SK-N-SH (cell line): ENCODE data around the gene SNED1. TPM values are rescaled to one million over a fixed set of nuclear protein-coding genes. Genes with fewer than 3 reads are reported as not detected.

Source experiments
- CTCF ChIA-PET: fragments of 300-600, 350-600 bp; formaldehyde crosslinking; extraction: SDS; loops from one replicate; lab custom pipeline; 2021; lab: Yijun Ruan, JAX
- POLR2A ChIA-PET: fragments of 350-600 bp; sonication (Branson Sonifier 250); formaldehyde crosslinking; extraction: SDS; loops from one replicate; lab custom pipeline; 2020; ENCODE audit warnings: antibody characterized with exemption, inconsistent platforms; lab: Yijun Ruan, JAX
- DNase-seq: peaks from one replicate; pipeline ENCODE4 v3.0.0; 2012
- H2AFZ ChIP-seq: fragments of 200-600 bp; sonication (generic); 2 replicates; pipeline ENCODE4 v1.8.1; 2016; ENCODE audit warnings: antibody characterized with exemption, mild to moderate bottlenecking, low read depth
- H3F3A ChIP-seq: fragments of 200-600 bp; sonication (generic); replicated peaks from 2 replicates; pipeline ENCODE3; 2016; ENCODE audit warnings: antibody characterized with exemption, mild to moderate bottlenecking; ENCODE audit not compliant: insufficient read depth
- H3K27ac ChIP-seq, 2 experiments: fragments of 200-500 bp in 1 of 2; fragments of 200-600 bp in 1 of 2; sonication (Bioruptor generic) in 1 of 2; sonication (generic), shearing (Covaris generic) in 1 of 2; 2 replicates each; pipeline versions ENCODE4 v1.5.1 to v1.6.1; 2014 to 2016; ENCODE audit warnings: low read depth in 2 of 2, inconsistent platforms in 1 of 2, low read length in 1 of 2, mild to moderate bottlenecking in 1 of 2, mixed read lengths in 1 of 2
- H3K27me3 ChIP-seq: fragments of 200-600 bp; sonication (generic), shearing (Covaris generic); 2 replicates; pipeline ENCODE4 v1.6.1; 2016; ENCODE audit warnings: mixed run types; ENCODE audit not compliant: insufficient read depth
- H3K36me3 ChIP-seq, 2 experiments: fragments of 200-500 bp in 1 of 2; fragments of 200-600 bp in 1 of 2; sonication (Bioruptor generic) in 1 of 2; sonication (generic) in 1 of 2; replicated peaks in 1 of 2; 2 replicates each; pipeline versions ENCODE3 to v1.5.1; 2014 to 2016; ENCODE audit warnings: low read length in 1 of 2, mild to moderate bottlenecking in 1 of 2; ENCODE audit not compliant: insufficient read depth in 2 of 2, control insufficient read depth in 1 of 2
- H3K4me1 ChIP-seq, 2 experiments: fragments of 200-500 bp in 1 of 2; fragments of 200-600 bp in 1 of 2; sonication (Bioruptor generic) in 1 of 2; sonication (generic), shearing (Covaris generic) in 1 of 2; 2 replicates each; pipeline versions ENCODE4 v1.5.1 to v1.6.1; 2014 to 2016; ENCODE audit warnings: low read depth in 1 of 2, low read length in 1 of 2, mixed run types in 1 of 2; ENCODE audit not compliant: insufficient read depth in 2 of 2, control insufficient read depth in 1 of 2
- H3K4me2 ChIP-seq: fragments of 200-600 bp; sonication (generic), shearing (Covaris generic); 2 replicates; pipeline ENCODE4 v1.6.1; 2017; ENCODE audit warnings: mixed run types
- H3K4me3 ChIP-seq, 2 experiments: fragments of 200-500 bp in 1 of 2; fragments of 200-600 bp in 1 of 2; sonication (Bioruptor generic) in 1 of 2; sonication (generic), shearing (Covaris generic) in 1 of 2; 2 replicates each; pipeline versions ENCODE4 v1.5.1 to v1.8.1; 2014 to 2016; ENCODE audit warnings: low read depth in 2 of 2, inconsistent platforms in 1 of 2, low read length in 1 of 2, mild to moderate bottlenecking in 1 of 2, mixed read lengths in 1 of 2, moderate library complexity in 1 of 2
- H3K79me2 ChIP-seq: fragments of 200-600 bp; sonication (generic); 2 replicates; pipeline ENCODE4 v1.8.1; 2017; ENCODE audit warnings: mild to moderate bottlenecking; ENCODE audit not compliant: insufficient read depth
- H3K9ac ChIP-seq: fragments of 200-600 bp; sonication (generic); 2 replicates; pipeline ENCODE4 v1.6.1; 2017; ENCODE audit warnings: mixed run types
- H3K9me2 ChIP-seq: fragments of 200-600 bp; sonication (generic); 2 replicates; pipeline ENCODE4 v1.6.1; 2017; ENCODE audit warnings: mixed run types
- H3K9me3 ChIP-seq: fragments of 200-600 bp; sonication (generic); 2 replicates; pipeline ENCODE4 v1.6.1; 2017; ENCODE audit warnings: mixed run types, mild to moderate bottlenecking, moderate library complexity
- H4K20me1 ChIP-seq: fragments of 200-600 bp; sonication (generic); 2 replicates; pipeline ENCODE4 v1.6.1; 2017; ENCODE audit warnings: mild to moderate bottlenecking, mixed run types; ENCODE audit not compliant: insufficient read depth
- CHD2 ChIP-seq: fragments of 150-350 bp; IDR thresholded peaks from 2 replicates; pipeline ENCODE4 v1.6.1; 2018; ENCODE audit warnings: low read length; ENCODE audit not compliant: partially characterized antibody
- CTCF ChIP-seq: fragments of 200-600 bp; sonication (generic); IDR thresholded peaks from 2 replicates; pipeline ENCODE4 v1.6.1; 2017; ENCODE audit warnings: antibody characterized with exemption, mild to moderate bottlenecking, moderate library complexity
- EZH2phosphoT487 ChIP-seq: fragments of 200-600 bp; sonication (generic); IDR thresholded peaks from 2 replicates; pipeline ENCODE4 v1.6.1; 2017; ENCODE audit warnings: low read depth, mixed run types, mild to moderate bottlenecking, antibody characterized with exemption, moderate library complexity, borderline replicate concordance
- FOXJ3 ChIP-seq: sonication (generic); formaldehyde crosslinking; IDR thresholded peaks from 2 replicates; pipeline ENCODE4 v1.5.1; 2020; ENCODE audit warnings: mild to moderate bottlenecking, missing genetic modification reagents
- FOXM1 ChIP-seq: IDR thresholded peaks from 2 replicates; pipeline ENCODE4 v1.4.0; 2012; ENCODE audit warnings: low read depth, mild to moderate bottlenecking
- GABPA ChIP-seq: IDR thresholded peaks from 2 replicates; pipeline ENCODE4 v1.4.0; 2012; ENCODE audit warnings: low read depth, mild to moderate bottlenecking
- GATA2 ChIP-seq: sonication (generic); formaldehyde crosslinking; IDR thresholded peaks from 2 replicates; pipeline ENCODE4 v1.5.0; 2020; ENCODE audit warnings: mild to moderate bottlenecking, missing genetic modification reagents
- IRF3 ChIP-seq: fragments of 150-350 bp; IDR thresholded peaks from 2 replicates; pipeline ENCODE4 v1.6.1; 2016; ENCODE audit warnings: mild to moderate bottlenecking, low read depth, low read length
- MEF2A ChIP-seq: IDR thresholded peaks from 2 replicates; pipeline ENCODE4 v1.4.0; 2012; ENCODE audit warnings: low read depth, borderline replicate concordance
- NFIC ChIP-seq: IDR thresholded peaks from 2 replicates; pipeline ENCODE4 v1.4.0; 2012; ENCODE audit warnings: borderline replicate concordance
- POLR2AphosphoS5 ChIP-seq: IDR thresholded peaks from 2 replicates; pipeline ENCODE4 v1.6.1; 2012; ENCODE audit warnings: low read depth, low read length
- RCOR1 ChIP-seq: fragments of 150-350 bp; IDR thresholded peaks from 2 replicates; pipeline ENCODE4 v1.6.1; 2017; ENCODE audit warnings: antibody characterized with exemption, low read length
- RFX5 ChIP-seq: IDR thresholded peaks from 2 replicates; pipeline ENCODE4 v1.6.1; 2012; ENCODE audit warnings: mild to moderate bottlenecking, improper control_type of control experiment, low read length
- RXRA ChIP-seq: IDR thresholded peaks from 2 replicates; pipeline ENCODE4 v1.4.0; 2012; ENCODE audit warnings: low read depth, mild to moderate bottlenecking, borderline replicate concordance
- SIN3A ChIP-seq: IDR thresholded peaks from 2 replicates; pipeline ENCODE4 v1.6.1; 2012; ENCODE audit warnings: low read depth, mild to moderate bottlenecking, low read length, moderate library complexity, borderline replicate concordance
- TAF1 ChIP-seq: IDR thresholded peaks from 2 replicates; pipeline ENCODE4 v1.6.1; 2012; ENCODE audit warnings: low read depth, mild to moderate bottlenecking, low read length, moderate library complexity, borderline replicate concordance
- USF1 ChIP-seq: IDR thresholded peaks from 2 replicates; pipeline ENCODE4 v1.4.0; 2012; ENCODE audit warnings: low read depth, borderline replicate concordance
- YY1 ChIP-seq: IDR thresholded peaks from 2 replicates; pipeline ENCODE4 v1.4.0; 2012; ENCODE audit warnings: low read depth, mild to moderate bottlenecking
- WGBS: methylation state at CpG from one replicate; pipeline ENCODE4 v1.1.6; 2017; ENCODE audit warnings: low lambda C conversion rate; 5-methylcytosine and 5-hydroxymethylcytosine counted together
- polyA plus RNA-seq, 3 experiments: library from polyadenylated mRNA; depleted of rRNA; stranded (reverse); fragments of >200 nt; gene quantifications; 2 replicates each; pipeline ENCODE4 v1.2.3, GENCODE V29; 2012
- TF ChIP-seq, protein P1 (sequence below): fragments of 150-350 bp; IDR thresholded peaks from 2 replicates; pipeline ENCODE4 v1.6.1; 2017; ENCODE audit warnings: antibody characterized with exemption, low read length, low read depth, borderline replicate concordance
- TF ChIP-seq, protein P2 (sequence below): IDR thresholded peaks from 2 replicates; pipeline ENCODE4 v1.4.0; 2012; ENCODE audit warnings: low read depth, borderline replicate concordance

SNED1 gene
- polyA plus RNA-seq, 1 of the 3 experiments (the other 2 are of a cell fraction), result 0.03 TPM

GRCh38 chr2:240966906-240967680, 31.3 kb upstream of the SNED1 start:
- Histone ChIP-seq H3F3A (no peaks in the 10 kb centered on the region), H3K4me1 (peaks cover 0 to 10% of the 10 kb centered on the region in 2 experiments; a peak in 1 of 4 replicates), H3K4me2 (no peak overlapping the region), H4K20me1 (no peaks in the 10 kb centered on the region), H3K9me3 (no peaks in the 10 kb centered on the region), H3K27ac (no peak overlapping the region), H3K36me3 (no peaks in the 10 kb centered on the region), H2AFZ (no peak overlapping the region), H3K4me3 (no peak overlapping the region), H3K9ac (no peak overlapping the region), H3K9me2 (no peaks in the 10 kb centered on the region), H3K27me3 (no peaks in the 10 kb centered on the region), H3K79me2 (no peaks in the 10 kb centered on the region)
- ChIA-PET POLR2A (no interaction called here), CTCF (interaction anchor here (1.0 to 1.4 kb wide), 2 partner anchors 17 to 53 kb away, joined by 3 read pairs; no protein-coding TSS in a partner anchor)
- TF ChIP-seq USF1 (no peak), YY1 (no peak), POLR2AphosphoS5 (no peak), GABPA (no peak), CTCF (no peak), NFIC (no peak), EZH2phosphoT487 (no peak), IRF3 (no peak), SIN3A (no peak), FOXJ3 (CRISPR knock-in tag) (no peak), TAF1 (no peak), GATA2 (CRISPR knock-in tag) (no peak), MEF2A (no peak), FOXM1 (no peak), RFX5 (no peak), RXRA (no peak), CHD2 (no peak), RCOR1 (no peak)
- TF ChIP-seq, protein P1, sequence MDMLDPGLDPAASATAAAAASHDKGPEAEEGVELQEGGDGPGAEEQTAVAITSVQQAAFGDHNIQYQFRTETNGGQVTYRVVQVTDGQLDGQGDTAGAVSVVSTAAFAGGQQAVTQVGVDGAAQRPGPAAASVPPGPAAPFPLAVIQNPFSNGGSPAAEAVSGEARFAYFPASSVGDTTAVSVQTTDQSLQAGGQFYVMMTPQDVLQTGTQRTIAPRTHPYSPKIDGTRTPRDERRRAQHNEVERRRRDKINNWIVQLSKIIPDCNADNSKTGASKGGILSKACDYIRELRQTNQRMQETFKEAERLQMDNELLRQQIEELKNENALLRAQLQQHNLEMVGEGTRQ, result no peak
- TF ChIP-seq, protein P2, sequence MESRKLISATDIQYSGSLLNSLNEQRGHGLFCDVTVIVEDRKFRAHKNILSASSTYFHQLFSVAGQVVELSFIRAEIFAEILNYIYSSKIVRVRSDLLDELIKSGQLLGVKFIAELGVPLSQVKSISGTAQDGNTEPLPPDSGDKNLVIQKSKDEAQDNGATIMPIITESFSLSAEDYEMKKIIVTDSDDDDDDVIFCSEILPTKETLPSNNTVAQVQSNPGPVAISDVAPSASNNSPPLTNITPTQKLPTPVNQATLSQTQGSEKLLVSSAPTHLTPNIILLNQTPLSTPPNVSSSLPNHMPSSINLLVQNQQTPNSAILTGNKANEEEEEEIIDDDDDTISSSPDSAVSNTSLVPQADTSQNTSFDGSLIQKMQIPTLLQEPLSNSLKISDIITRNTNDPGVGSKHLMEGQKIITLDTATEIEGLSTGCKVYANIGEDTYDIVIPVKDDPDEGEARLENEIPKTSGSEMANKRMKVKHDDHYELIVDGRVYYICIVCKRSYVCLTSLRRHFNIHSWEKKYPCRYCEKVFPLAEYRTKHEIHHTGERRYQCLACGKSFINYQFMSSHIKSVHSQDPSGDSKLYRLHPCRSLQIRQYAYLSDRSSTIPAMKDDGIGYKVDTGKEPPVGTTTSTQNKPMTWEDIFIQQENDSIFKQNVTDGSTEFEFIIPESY, result no peak
- 66% methylated on average over 12 of the region's 32 CpGs for WGBS
- no peak for DNase-seq
